Activated naive CD4-positive, alpha-beta T cell treated with Interleukin-2 at 50 U/mL for 16 hours (primary cell): ENCODE data around the gene TBC1D16.

Source experiments
- DNase-seq: peaks from one replicate; pipeline ENCODE4 v3.0.0-alpha.2; 2020

Gene TBC1D16

GRCh38 chr17:79948945-79949655 is 86.6 kb downstream of the TBC1D16 start:
- DNase-seq = no peak

GRCh38 chr17:79948406-79948944 is 87.2 kb downstream of the TBC1D16 start:
- no peak for DNase-seq

- no peak for DNase-seq
Measured at GRCh38 chr17:79947351-79948031, 88.2 kb downstream of the TBC1D16 start.

GRCh38 chr17:79946352-79947231 is 89.1 kb downstream of the TBC1D16 start:
- no peak for DNase-seq

GRCh38 chr17:79945591-79946255 is 89.9 kb downstream of the TBC1D16 start:
- no peak for DNase-seq

GRCh38 chr17:79944821-79945391 is 90.8 kb downstream of the TBC1D16 start:
- no peak for DNase-seq

GRCh38 chr17:79944251-79944812 is 91.3 kb downstream of the TBC1D16 start:
- no peak for DNase-seq

GRCh38 chr17:79943347-79944241 is 92.1 kb downstream of the TBC1D16 start:
- DNase-seq = no peak

GRCh38 chr17:79942591-79943346 is 92.9 kb downstream of the TBC1D16 start:
- DNase-seq = no peak

GRCh38 chr17:79942011-79942405 is 93.7 kb downstream of the TBC1D16 start:
- no peak for DNase-seq

- no peak for DNase-seq
Measured at GRCh38 chr17:79941088-79942010, 94.3 kb downstream of the TBC1D16 start.

- no peak for DNase-seq
Measured at GRCh38 chr17:79940459-79941087, 95.1 kb downstream of the TBC1D16 start.

GRCh38 chr17:79939755-79940458 is 95.8 kb downstream of the TBC1D16 start:
- DNase-seq = no peak

- DNase-seq = no peak
Measured at GRCh38 chr17:79939094-79939435, 96.6 kb downstream of the TBC1D16 start.

- no peak for DNase-seq
Measured at GRCh38 chr17:79938336-79939093, 97.2 kb downstream of the TBC1D16 start.

GRCh38 chr17:79937391-79938335 is 98.0 kb downstream of the TBC1D16 start:
- no peak for DNase-seq
